ENCODE measurements around the gene TMEM212.

- TF ChIP-seq POLR2A (IDR thresholded peaks at IDR 0.05) (no peak), EP300 (IDR thresholded peaks at IDR 0.05) (no peak)
Observed at GRCh38 chr3:171908731-171909130, 65.6 kb downstream of the TMEM212 start.
